HG02852 (cell line): ENCODE data around the gene PRSS8.

Source experiments
- ATAC-seq: cut with Tn5 transposase; IDR thresholded peaks from one replicate; pipeline ENCODE4 v1.9.1; 2021; ENCODE audit warnings: mild to moderate bottlenecking, moderate library complexity; ENCODE audit not compliant: unreplicated experiment

Gene PRSS8

GRCh38 chr16:31083556-31083955 lies 52.0 kb downstream of the PRSS8 start:
- no peak for ATAC-seq

- no peak for ATAC-seq
Measured at GRCh38 chr16:31083081-31083480, 52.4 kb downstream of the PRSS8 start.

- no peak for ATAC-seq
Measured at GRCh38 chr16:31082368-31083045, 53.0 kb downstream of the PRSS8 start.
